Ascending aorta (tissue), 2 donors: Measurements from ENCODE around the gene TTLL11. TPM values are rescaled to one million over a fixed set of nuclear protein-coding genes. Genes with fewer than 3 reads are reported as not detected.
A peak's percentile ranks its signal among the peaks of the same experiment; 100 is the strongest.

Source experiments
- DNase-seq, 2 donors: peaks; one replicate each; pipeline ENCODE4 v3.0.0-alpha.2; 2019; ENCODE audit warnings: low spot score in 2 of 2
- H3K27ac ChIP-seq, 2 donors: fragments of 200-600 bp; sonication (generic); one replicate each; pipeline ENCODE4 v1.5.1; 2016 to 2017; ENCODE audit warnings: mild to moderate bottlenecking in 1 of 2
- H3K27me3 ChIP-seq: fragments of 200-600 bp; sonication (generic); one replicate; pipeline ENCODE4 v1.5.1; 2017
- H3K36me3 ChIP-seq, 2 donors: fragments of 200-600 bp; sonication (generic); one replicate each; pipeline ENCODE4 v1.5.1; 2016
- H3K4me1 ChIP-seq, 2 donors: fragments of 200-600 bp; sonication (generic); one replicate each; pipeline ENCODE4 v1.5.1; 2016 to 2017; ENCODE audit warnings: mild to moderate bottlenecking in 1 of 2
- H3K4me3 ChIP-seq, 2 donors: fragments of 200-600 bp; sonication (generic); one replicate each; pipeline ENCODE4 v1.5.1; 2016 to 2017; ENCODE audit warnings: mild to moderate bottlenecking in 1 of 2
- H3K9me3 ChIP-seq, 2 donors: fragments of 200-600 bp; sonication (generic); one replicate each; pipeline ENCODE4 v1.5.1; 2016
- CTCF ChIP-seq, 3 experiments: fragments of 200-600 bp in 2 of 3; fragments of 450-650 bp in 1 of 3; sonication (generic) in 2 of 3; IDR thresholded peaks; one replicate each; pipeline ENCODE4 v1.5.1; 2016 to 2019; ENCODE audit warnings: antibody characterized with exemption in 3 of 3, mild to moderate bottlenecking in 1 of 3, moderate library complexity in 1 of 3
- intact Hi-C: fragments of 100-400 bp; cut with DNase I; formaldehyde crosslinking; loops from one replicate; pipeline ENCODE4 v1.15.1; 2023
- total RNA-seq: library from RNA; depleted of rRNA; stranded (reverse); fragments of >200 nt; gene quantifications from one replicate; pipeline ENCODE4 v1.1.0, GENCODE V29; 2016

TTLL11 gene
- total RNA-seq, 1 donor from 2014 or later: 18.5 TPM

- intact Hi-C loops: loop anchor here (5.0 to 10.0 kb wide), 4 partner anchors 58 to 734 kb away; partner anchors contain the start of genes MRRF, PDCL and RBM18
- Histone ChIP-seq H3K4me1 (peaks cover 13 to 41% of the 10 kb centered on the region in 2 donors), H3K9me3 (no peaks in the 10 kb centered on the region), H3K27ac (peak overlapping the region; percentile 60 to 92), H3K27me3 (no peaks in the 10 kb centered on the region), H3K36me3 (no peaks in the 10 kb centered on the region), H3K4me3 (peak overlapping the region in 1 of 2 donors; percentile 92)
- DNase-seq: no peak
- no peak for TF ChIP-seq CTCF (IDR thresholded peaks at IDR 0.05)
Measured at GRCh38 chr9:122090287-122090883, 2.7 kb downstream of the TTLL11 start.

- intact Hi-C loops: no loop called here
- TF ChIP-seq CTCF (IDR thresholded peaks at IDR 0.05): no peak
- H3K4me1 ChIP-seq: peaks cover 13 to 44% of the 10 kb centered on the region in 2 donors
Measured at GRCh38 chr9:122088880-122089706, 4.0 kb downstream of the TTLL11 start.

GRCh38 chr9:122087406-122088200, 5.5 kb downstream of the TTLL11 start:
- peaks cover 13 to 41% of the 10 kb centered on the region in 2 donors for H3K4me1 ChIP-seq
- no peak for TF ChIP-seq CTCF (IDR thresholded peaks at IDR 0.05)
- no peaks in the 10 kb centered on the region for H3K9me3 ChIP-seq
- no peaks in the 10 kb centered on the region for H3K27me3 ChIP-seq
- H3K27ac ChIP-seq: peak overlapping the region; percentile 73 to 92
- H3K36me3 ChIP-seq: no peaks in the 10 kb centered on the region
- peak; percentile 30 to 84 for DNase-seq
- H3K4me3 ChIP-seq: peak overlapping the region in 1 of 2 donors; percentile 25
- intact Hi-C loops: no loop called here

More at GRCh38 chr9:122088880-122089706, 4.0 kb downstream of the TTLL11 start:
- Histone ChIP-seq H3K27ac (peak overlapping the region; percentile 73 to 92), H3K4me3 (peak overlapping the region in 1 of 2 donors; percentile 92), H3K27me3 (no peaks in the 10 kb centered on the region), H3K9me3 (no peaks in the 10 kb centered on the region), H3K36me3 (no peaks in the 10 kb centered on the region)
- DNase-seq: no peak

GRCh38 chr9:122086873-122087272, 6.2 kb downstream of the TTLL11 start:
- intact Hi-C loops: no loop called here
- H3K27ac ChIP-seq: peak overlapping the region; percentile 73 to 92
- TF ChIP-seq CTCF (IDR thresholded peaks at IDR 0.05): no peak
- DNase-seq: no peak
- no peaks in the 10 kb centered on the region for H3K36me3 ChIP-seq
- H3K27me3 ChIP-seq: no peaks in the 10 kb centered on the region
- H3K4me3 ChIP-seq: no peak overlapping the region
- no peaks in the 10 kb centered on the region for H3K9me3 ChIP-seq
- H3K4me1 ChIP-seq: peaks cover 13 to 44% of the 10 kb centered on the region in 2 donors

- peak overlapping the region; percentile 73 to 92 for H3K27ac ChIP-seq
- no peaks in the 10 kb centered on the region for H3K36me3 ChIP-seq
- TF ChIP-seq CTCF (IDR thresholded peaks at IDR 0.05): no peak
- no peak overlapping the region for H3K4me3 ChIP-seq
- H3K27me3 ChIP-seq: no peaks in the 10 kb centered on the region
- H3K4me1 ChIP-seq: peaks cover 8 to 34% of the 10 kb centered on the region in 2 donors
- H3K9me3 ChIP-seq: no peaks in the 10 kb centered on the region
- intact Hi-C loops: no loop called here
- no peak for DNase-seq
Measured at GRCh38 chr9:122085260-122085659, 7.8 kb downstream of the TTLL11 start.
